Sigmoid colon (tissue), 7 donors: ENCODE results near the gene GCH1. TPM values are rescaled to one million over a fixed set of nuclear protein-coding genes. Genes with fewer than 3 reads are reported as not detected.

Experiments used
- DNase-seq: peaks from one replicate; pipeline ENCODE4 v3.0.0-alpha.2; 2019
- H3K27ac ChIP-seq, 4 donors: fragments of 200-600 bp; sonication (generic); one replicate each; pipeline ENCODE4 v1.5.1; 2016 to 2019; ENCODE audit warnings: mild to moderate bottlenecking in 1 of 4
- H3K27me3 ChIP-seq, 3 donors: fragments of 200-600 bp; sonication (generic); one replicate each; pipeline ENCODE4 v1.5.1; 2019; ENCODE audit warnings: mild to moderate bottlenecking in 1 of 3
- H3K36me3 ChIP-seq, 4 donors: fragments of 200-600 bp; sonication (generic); one replicate each; pipeline ENCODE4 v1.5.1; 2016 to 2019
- H3K4me1 ChIP-seq, 4 donors: fragments of 200-600 bp; sonication (generic); one replicate each; pipeline ENCODE4 v1.5.1; 2017 to 2019
- H3K4me3 ChIP-seq, 4 donors: fragments of 200-600 bp; sonication (generic); one replicate each; pipeline ENCODE4 v1.5.1; 2017 to 2019; ENCODE audit warnings: mild to moderate bottlenecking in 2 of 4, moderate library complexity in 1 of 4
- H3K9me3 ChIP-seq, 4 donors: fragments of 200-600 bp in 3 of 4; sonication (generic) in 3 of 4; one replicate each; pipeline versions ENCODE4 v1.5.1 to v1.6.1; 2013 to 2019
- CTCF ChIP-seq, 4 experiments: fragments of 450-650 bp in 3 of 4; fragments of 200-600 bp in 1 of 4; IDR thresholded peaks; one replicate each; pipeline ENCODE4 v1.5.1; 2016 to 2019; ENCODE audit warnings: antibody characterized with exemption in 4 of 4, mild to moderate bottlenecking in 3 of 4, moderate library complexity in 2 of 4
- EP300 ChIP-seq, 4 donors: sonication (generic); formaldehyde crosslinking; IDR thresholded peaks; one replicate each; pipeline ENCODE4 v1.6.1; 2017; ENCODE audit warnings: antibody characterized with exemption in 4 of 4
- POLR2A ChIP-seq, 2 donors: fragments of 450-650 bp; IDR thresholded peaks; one replicate each; pipeline ENCODE4 v1.6.1; 2016; ENCODE audit warnings: antibody characterized with exemption in 2 of 2, mild to moderate bottlenecking in 2 of 2, moderate library complexity in 2 of 2
- POLR2AphosphoS5 ChIP-seq, 4 donors: sonication (generic); formaldehyde crosslinking; IDR thresholded peaks; one replicate each; pipeline ENCODE4 v1.6.1; 2017; ENCODE audit warnings: antibody characterized with exemption in 4 of 4
- WGBS, 2 donors: extraction: QIAGEN DNeasy Blood & Tissue Kit; methylation state at CpG; one replicate each; pipeline ENCODE4 v1.1.7; 2013; 5-methylcytosine and 5-hydroxymethylcytosine counted together
- intact Hi-C: fragments of 100-400 bp; cut with DNase I; formaldehyde crosslinking; loops from one replicate; pipeline ENCODE4 v1.15.1; 2023
- polyA plus RNA-seq, 3 donors: library from polyadenylated mRNA; stranded (reverse); fragments of 200-250 nt; gene quantifications; one replicate each; pipeline ENCODE4 v1.2.3, GENCODE V29; 2013
- total RNA-seq, 4 donors: library from RNA; depleted of rRNA; stranded (reverse); fragments of >200 nt; gene quantifications; one replicate each; pipeline ENCODE4 v1.1.0, GENCODE V29; 2016
- donor health status: healthy with polysubstance abuse.
- donor health status: Bipolar disorder and iron deficiency.
- donor health status: healthy.

GCH1 gene
- total and polyA plus RNA-seq, 7 donors, result 3.2 to 46.2 (median 8.1) TPM

- no peaks in the 10 kb centered on the region for H3K36me3 ChIP-seq
- no peak overlapping the region for H3K4me3 ChIP-seq
- no peaks in the 10 kb centered on the region for H3K9me3 ChIP-seq
- no peak for DNase-seq
- H3K27ac ChIP-seq, result no peak overlapping the region
- intact Hi-C loops, result no loop called here
- H3K27me3 ChIP-seq, result no peaks in the 10 kb centered on the region
- 75 to 86% methylated on average over 3 of the region's 3 CpGs for WGBS, 2 donors
- TF ChIP-seq POLR2A (IDR thresholded peaks at IDR 0.05), result no peak
- no peak for TF ChIP-seq EP300 (IDR thresholded peaks at IDR 0.05)
- no peak for TF ChIP-seq CTCF (IDR thresholded peaks at IDR 0.05)
- TF ChIP-seq POLR2AphosphoS5 (IDR thresholded peaks at IDR 0.05), result no peak
- no peaks in the 10 kb centered on the region for H3K4me1 ChIP-seq
Measured at GRCh38 chr14:54922598-54922997, 20.0 kb upstream of the GCH1 start.

GRCh38 chr14:54920052-54920451 is 17.4 kb upstream of the GCH1 start:
- Histone ChIP-seq H3K27me3 (no peaks in the 10 kb centered on the region), H3K36me3 (no peaks in the 10 kb centered on the region), H3K4me3 (no peak overlapping the region), H3K4me1 (no peaks in the 10 kb centered on the region), H3K27ac (no peak overlapping the region), H3K9me3 (no peaks in the 10 kb centered on the region)
- TF ChIP-seq POLR2AphosphoS5 (IDR thresholded peaks at IDR 0.05) (no peak), POLR2A (IDR thresholded peaks at IDR 0.05) (no peak)
- 28 to 71% methylated on average over 1 of the region's 1 CpG for WGBS, 2 donors
- DNase-seq, result no peak
- intact Hi-C loops, result no loop called here

GRCh38 chr14:54919330-54919729 is 16.7 kb upstream of the GCH1 start:
- H3K36me3 ChIP-seq, result no peaks in the 10 kb centered on the region
- DNase-seq, result no peak
- H3K4me3 ChIP-seq, result no peak overlapping the region
- no peak overlapping the region for H3K27ac ChIP-seq
- no peaks in the 10 kb centered on the region for H3K4me1 ChIP-seq
- TF ChIP-seq POLR2AphosphoS5 (IDR thresholded peaks at IDR 0.05) (no peak), EP300 (IDR thresholded peaks at IDR 0.05) (no peak)
- intact Hi-C loops, result no loop called here
- no peaks in the 10 kb centered on the region for H3K27me3 ChIP-seq
- H3K9me3 ChIP-seq, result no peaks in the 10 kb centered on the region

GRCh38 chr14:54918427-54918826 is 15.8 kb upstream of the GCH1 start:
- Histone ChIP-seq H3K9me3 (no peaks in the 10 kb centered on the region), H3K4me1 (no peaks in the 10 kb centered on the region), H3K27ac (no peak overlapping the region), H3K4me3 (no peak overlapping the region), H3K36me3 (no peaks in the 10 kb centered on the region), H3K27me3 (no peaks in the 10 kb centered on the region)
- DNase-seq, result no peak
- no peak for TF ChIP-seq POLR2A (IDR thresholded peaks at IDR 0.05)
- no peak for TF ChIP-seq CTCF (IDR thresholded peaks at IDR 0.05)
- no peak for TF ChIP-seq POLR2AphosphoS5 (IDR thresholded peaks at IDR 0.05)
- no peak for TF ChIP-seq EP300 (IDR thresholded peaks at IDR 0.05)
- WGBS, 2 donors, result 86 to 88% methylated on average over 5 of the region's 5 CpGs
- intact Hi-C loops, result no loop called here

GRCh38 chr14:54916101-54916500 is 13.5 kb upstream of the GCH1 start:
- no peaks in the 10 kb centered on the region for H3K27me3 ChIP-seq
- intact Hi-C loops, result no loop called here
- no peak overlapping the region for H3K27ac ChIP-seq

More at GRCh38 chr14:54916101-54916500, 13.5 kb upstream of the GCH1 start:
- no peaks in the 10 kb centered on the region for H3K4me1 ChIP-seq
- no peak overlapping the region for H3K4me3 ChIP-seq
- H3K9me3 ChIP-seq, result no peaks in the 10 kb centered on the region
- 96% methylated on average over 1 of the region's 1 CpG for WGBS, 2 donors
- no peak for DNase-seq
- TF ChIP-seq EP300 (IDR thresholded peaks at IDR 0.05) (no peak), POLR2A (IDR thresholded peaks at IDR 0.05) (no peak), CTCF (IDR thresholded peaks at IDR 0.05) (no peak), POLR2AphosphoS5 (IDR thresholded peaks at IDR 0.05) (no peak)
- no peaks in the 10 kb centered on the region for H3K36me3 ChIP-seq
